H9 (cell line): ENCODE measurements around the gene PDIA6. TPM values are rescaled to one million over a fixed set of nuclear protein-coding genes. Genes with fewer than 3 reads are reported as not detected.

Source experiments
- DNase-seq: peaks from one replicate; pipeline ENCODE4 v3.0.0-alpha.2; 2017
- H2AFZ ChIP-seq: one replicate; pipeline ENCODE4 v1.6.1; 2013; ENCODE audit warnings: mild to moderate bottlenecking, low read length, control low read depth, moderate library complexity
- H2AK5ac ChIP-seq: 2 replicates; pipeline ENCODE4 v1.6.1; 2013; ENCODE audit warnings: low read length, control low read depth, mixed read lengths; ENCODE audit not compliant: insufficient read length
- H2BK120ac ChIP-seq: one replicate; pipeline ENCODE4 v1.6.1; 2013; ENCODE audit warnings: low read depth, mild to moderate bottlenecking, low read length, control low read depth, inconsistent platforms; ENCODE audit not compliant: poor library complexity, severe bottlenecking
- H2BK12ac ChIP-seq: 2 replicates; pipeline ENCODE4 v1.6.1; 2013; ENCODE audit warnings: low read length, control low read depth, mixed read lengths, low read depth; ENCODE audit not compliant: insufficient read length
- H2BK15ac ChIP-seq: 2 replicates; pipeline ENCODE4 v1.6.1; 2013; ENCODE audit warnings: low read depth, low read length, control low read depth
- H2BK20ac ChIP-seq: one replicate; pipeline ENCODE4 v1.6.1; 2013; ENCODE audit warnings: low read depth, mild to moderate bottlenecking, low read length, control low read depth, inconsistent platforms; ENCODE audit not compliant: poor library complexity, severe bottlenecking
- H2BK5ac ChIP-seq: 2 replicates; pipeline ENCODE4 v1.6.1; 2013; ENCODE audit warnings: low read length, control low read depth, mixed read lengths; ENCODE audit not compliant: insufficient read length
- H3K14ac ChIP-seq: 2 replicates; pipeline ENCODE4 v1.6.1; 2013; ENCODE audit warnings: low read length, control low read depth; ENCODE audit not compliant: insufficient read depth
- H3K18ac ChIP-seq: 2 replicates; pipeline ENCODE4 v1.6.1; 2013; ENCODE audit warnings: low read depth, mild to moderate bottlenecking, mixed read lengths, low read length, control low read depth; ENCODE audit not compliant: insufficient read length
- H3K23ac ChIP-seq: 2 replicates; pipeline ENCODE4 v1.6.1; 2013; ENCODE audit warnings: low read length, control low read depth, mixed read lengths, low read depth; ENCODE audit not compliant: insufficient read length
- H3K23me2 ChIP-seq: 2 replicates; pipeline ENCODE4 v1.6.1; 2013; ENCODE audit warnings: low read depth, mild to moderate bottlenecking, mixed read lengths, low read length, control low read depth; ENCODE audit not compliant: insufficient read length, poor library complexity, severe bottlenecking
- H3K27ac ChIP-seq: 2 replicates; pipeline ENCODE4 v1.5.1; 2013; ENCODE audit warnings: low read length, control low read depth, mixed read lengths, low read depth; ENCODE audit not compliant: insufficient read length
- H3K27me3 ChIP-seq: 2 replicates; pipeline ENCODE4 v1.6.1; 2013; ENCODE audit warnings: low read length, control low read depth, inconsistent platforms; ENCODE audit not compliant: insufficient read depth
- H3K4ac ChIP-seq: 2 replicates; pipeline ENCODE4 v1.6.1; 2013; ENCODE audit warnings: low read depth, mild to moderate bottlenecking, control low read depth, inconsistent platforms, low read length, moderate library complexity
- H3K4me1 ChIP-seq: 2 replicates; pipeline ENCODE4 v1.6.1; 2013; ENCODE audit warnings: low read length, control low read depth, inconsistent platforms; ENCODE audit not compliant: insufficient read depth
- H3K4me2 ChIP-seq: 2 replicates; pipeline ENCODE4 v1.6.1; 2013; ENCODE audit warnings: low read length, control low read depth, mixed read lengths; ENCODE audit not compliant: insufficient read length, insufficient read depth
- H3K56ac ChIP-seq: 2 replicates; pipeline ENCODE4 v1.6.1; 2013; ENCODE audit warnings: low read depth, mild to moderate bottlenecking, mixed read lengths, low read length, control low read depth; ENCODE audit not compliant: insufficient read length
- H3K79me1 ChIP-seq: 2 replicates; pipeline ENCODE4 v1.6.1; 2013; ENCODE audit warnings: low read depth, mild to moderate bottlenecking, moderate library complexity, low read length, control low read depth, inconsistent platforms; ENCODE audit not compliant: insufficient read depth, poor library complexity, severe bottlenecking
- H3K79me2 ChIP-seq: 2 replicates; pipeline ENCODE4 v1.6.1; 2013; ENCODE audit warnings: low read length, control low read depth, inconsistent platforms; ENCODE audit not compliant: insufficient read depth
- H3K9ac ChIP-seq: 2 replicates; pipeline ENCODE4 v1.6.1; 2013; ENCODE audit warnings: low read length, control low read depth, mixed read lengths; ENCODE audit not compliant: insufficient read length; ENCODE audit errors: extremely low read depth
- H3K9me3 ChIP-seq: one replicate; pipeline ENCODE4 v1.6.1; 2013; ENCODE audit warnings: low read depth, low read length, inconsistent platforms; ENCODE audit not compliant: control insufficient read depth
- H3T11ph ChIP-seq: one replicate; pipeline ENCODE4 v1.6.1; 2013; ENCODE audit warnings: mild to moderate bottlenecking, low read length, control low read depth, inconsistent platforms
- H4K20me1 ChIP-seq: one replicate; pipeline ENCODE4 v1.6.1; 2013; ENCODE audit not compliant: control insufficient read depth, insufficient read length, insufficient read depth
- H4K5ac ChIP-seq: 2 replicates; pipeline ENCODE4 v1.6.1; 2013; ENCODE audit warnings: low read depth, mild to moderate bottlenecking, mixed read lengths, low read length, control low read depth; ENCODE audit not compliant: insufficient read length
- H4K8ac ChIP-seq: replicated peaks from 2 replicates; pipeline ENCODE4 v1.6.1; 2013; ENCODE audit warnings: low read length, control low read depth, mixed read lengths, low read depth; ENCODE audit not compliant: insufficient read length
- H4K91ac ChIP-seq: 2 replicates; pipeline ENCODE4 v1.6.1; 2013; ENCODE audit warnings: low read depth, mild to moderate bottlenecking, moderate library complexity, mixed read lengths, low read length, control low read depth; ENCODE audit not compliant: insufficient read length
- H3K27ac Mint-ChIP-seq, 3 experiments: 2 replicates in 2 of 3; 3 replicates in 1 of 3; pipeline ENCODE4 v1.8.0; 2020 to 2021; ENCODE audit warnings: mixed read lengths in 3 of 3, mild to moderate bottlenecking in 1 of 3, moderate library complexity in 1 of 3
- H3K27me3 Mint-ChIP-seq: 2 replicates; pipeline ENCODE4 v1.8.0; 2021; ENCODE audit warnings: low read depth, mild to moderate bottlenecking, moderate library complexity, mixed read lengths
- H3K36me3 Mint-ChIP-seq, 3 experiments: 2 replicates in 2 of 3; 3 replicates in 1 of 3; pipeline ENCODE4 v1.8.0; 2020 to 2021; ENCODE audit warnings: low read depth in 3 of 3, mixed read lengths in 3 of 3; ENCODE audit not compliant: insufficient read depth in 1 of 3
- H3K4me1 Mint-ChIP-seq, 2 experiments: 2 replicates each; pipeline ENCODE4 v1.8.0; 2020; ENCODE audit warnings: mixed read lengths in 2 of 2
- H3K4me3 Mint-ChIP-seq, 2 experiments: 2 replicates in 1 of 2; 3 replicates in 1 of 2; pipeline ENCODE4 v1.8.0; 2020 to 2021; ENCODE audit warnings: mild to moderate bottlenecking in 2 of 2, mixed read lengths in 2 of 2, moderate library complexity in 1 of 2
- H3K9me3 Mint-ChIP-seq, 2 experiments: 2 replicates in 1 of 2; 3 replicates in 1 of 2; pipeline ENCODE4 v1.8.0; 2020; ENCODE audit warnings: mild to moderate bottlenecking in 2 of 2, mixed read lengths in 2 of 2, moderate library complexity in 1 of 2
- CTCF ChIP-seq: fragments of 200-600 bp; sonication (generic); conservative IDR thresholded peaks from 3 replicates; pipeline ENCODE4 v1.8.0; 2021; ENCODE audit warnings: antibody characterized with exemption, mild to moderate bottlenecking
- WGBS: extraction: QIAGEN DNeasy Blood & Tissue Kit; methylation state at CpG from one replicate; pipeline ENCODE4 v1.1.7; 2013; ENCODE audit warnings: missing lambda C conversion rate, low lambda C conversion rate, mixed read lengths; ENCODE audit not compliant: insufficient read length; ENCODE audit errors: extremely low coverage; 5-methylcytosine and 5-hydroxymethylcytosine counted together
- total RNA-seq: library from RNA; stranded (reverse); gene quantifications from 2 replicates; pipeline ENCODE4 v1.2.1, GENCODE V29; 2021

PDIA6 gene
- total RNA-seq, 1 experiment from 2014 or later = 301 TPM

GRCh38 chr2:10772868-10773215 is 39.7 kb downstream of the PDIA6 start:
- peak overlapping the region in 1 of 3 experiments; percentile 28; a peak in 1 of 7 replicates for H3K27ac Mint-ChIP-seq
- Histone ChIP-seq H3K79me1 (no peaks in the 10 kb centered on the region), H3K79me2 (no peaks in the 10 kb centered on the region), H2BK5ac (no peak overlapping the region), H3K23me2 (no peaks in the 10 kb centered on the region), H4K8ac (no peak overlapping the region), H2AFZ (no peak overlapping the region), H2BK15ac (no peak overlapping the region), H4K20me1 (no peaks in the 10 kb centered on the region), H3K9me3 (no peaks in the 10 kb centered on the region), H3K56ac (no peak overlapping the region), H2AK5ac (no peak overlapping the region), H3K4me1 (no peaks in the 10 kb centered on the region), H2BK20ac (no peak overlapping the region), H3K4ac (no peak overlapping the region), H3K27ac (no peak overlapping the region), H2BK12ac (no peak overlapping the region), H3K9ac (no peak overlapping the region), H4K91ac (no peak overlapping the region), H4K5ac (no peak overlapping the region), H3K14ac (no peak overlapping the region), H3K27me3 (no peaks in the 10 kb centered on the region), H2BK120ac (no peak overlapping the region), H3K4me2 (no peak overlapping the region), H3K23ac (no peak overlapping the region), H3T11ph (no peak overlapping the region), H3K18ac (no peak overlapping the region)
- peaks cover 7 to 15% of the 10 kb centered on the region in 2 experiments for H3K4me1 Mint-ChIP-seq
- no peak for DNase-seq
- H3K9me3 Mint-ChIP-seq = no peaks in the 10 kb centered on the region; a peak in 1 of 5 replicates
- H3K27me3 Mint-ChIP-seq = peaks cover 3% of the 10 kb centered on the region; the same call in 1 of the 2 replicates
- no peak for TF ChIP-seq CTCF
- H3K36me3 Mint-ChIP-seq = no peaks in the 10 kb centered on the region; a peak in 2 of 7 replicates
- H3K4me3 Mint-ChIP-seq = no peak overlapping the region
- no CpG with 5 or more reads among the region's 13 CpGs for WGBS
